HG03432 (cell line): ENCODE data around the gene KRTAP4-1.
"Not testable (repeated sequence)": the region's sequence is repeated elsewhere in the genome, so short reads cannot be mapped to it uniquely, and the experiment has no call there.

Experiments
- ATAC-seq: cut with Tn5 transposase; IDR thresholded peaks from one replicate; pipeline ENCODE4 v1.9.1; 2021; ENCODE audit warnings: mild to moderate bottlenecking, moderate library complexity; ENCODE audit not compliant: unreplicated experiment

KRTAP4-1 gene

GRCh38 chr17:41184480-41184961, at the start of gene KRTAP4-1:
Gene KRTAP4-1 (minus strand): TSS chr17:41184911. CDS start chr17:41184854, 57 bp downstream.
- ATAC-seq = no peak

- ATAC-seq = not testable (repeated sequence)
Observed at GRCh38 chr17:41232399-41233105, 47.8 kb upstream of the KRTAP4-1 start, which contains the start of gene KRTAP9-3. Gene KRTAP9-3 (plus strand): TSS chr17:41232449. CDS start chr17:41232502, 53 bp downstream.

GRCh38 chr17:41231731-41232130, 47.0 kb upstream of the KRTAP4-1 start:
- ATAC-seq = no peak

- ATAC-seq = no peak
Observed at GRCh38 chr17:41230094-41230493, 45.4 kb upstream of the KRTAP4-1 start.

GRCh38 chr17:41226598-41227095, 41.9 kb upstream of the KRTAP4-1 start, which contains the start of gene KRTAP9-2:
Gene KRTAP9-2 (plus strand): TSS chr17:41226648. CDS start chr17:41226655, 7 bp downstream.
- ATAC-seq = not testable (repeated sequence)

GRCh38 chr17:41226051-41226450, 41.3 kb upstream of the KRTAP4-1 start:
- no peak for ATAC-seq

GRCh38 chr17:41223821-41224220, 39.1 kb upstream of the KRTAP4-1 start:
- no peak for ATAC-seq

GRCh38 chr17:41215681-41216080, 31.0 kb upstream of the KRTAP4-1 start:
- no peak for ATAC-seq

- ATAC-seq = no peak
Observed at GRCh38 chr17:41212524-41213169, 27.9 kb upstream of the KRTAP4-1 start.

GRCh38 chr17:41211845-41212466, 27.2 kb upstream of the KRTAP4-1 start:
- ATAC-seq = no peak

- ATAC-seq = no peak
Observed at GRCh38 chr17:41199421-41200078, 14.8 kb upstream of the KRTAP4-1 start.

- no peak for ATAC-seq
Observed at GRCh38 chr17:41196068-41196467, 11.4 kb upstream of the KRTAP4-1 start.

- no peak for ATAC-seq
Observed at GRCh38 chr17:41190328-41190727, 5.6 kb upstream of the KRTAP4-1 start.

GRCh38 chr17:41189837-41190318, 5.2 kb upstream of the KRTAP4-1 start, which contains the start of gene KRTAP9-1:
Gene KRTAP9-1 (plus strand): TSS chr17:41189887. CDS start chr17:41189887, 0 bp downstream.
- ATAC-seq = not testable (repeated sequence)

- ATAC-seq = no peak
Observed at GRCh38 chr17:41186872-41187271, 2.2 kb upstream of the KRTAP4-1 start.

GRCh38 chr17:41185001-41185400, 290 bp upstream of the KRTAP4-1 start:
- ATAC-seq = no peak

GRCh38 chr17:41178843-41179616, 5.7 kb downstream of the KRTAP4-1 start:
- no peak for ATAC-seq

- ATAC-seq = no peak
Observed at GRCh38 chr17:41178341-41178740, 6.4 kb downstream of the KRTAP4-1 start.

GRCh38 chr17:41177727-41178271, 6.9 kb downstream of the KRTAP4-1 start, which contains the start of gene KRTAP4-2:
Gene KRTAP4-2 (minus strand): TSS chr17:41178221. CDS start chr17:41178164, 57 bp downstream.
- no peak for ATAC-seq
